ENCODE results near the gene CCDC97.

DNA sequence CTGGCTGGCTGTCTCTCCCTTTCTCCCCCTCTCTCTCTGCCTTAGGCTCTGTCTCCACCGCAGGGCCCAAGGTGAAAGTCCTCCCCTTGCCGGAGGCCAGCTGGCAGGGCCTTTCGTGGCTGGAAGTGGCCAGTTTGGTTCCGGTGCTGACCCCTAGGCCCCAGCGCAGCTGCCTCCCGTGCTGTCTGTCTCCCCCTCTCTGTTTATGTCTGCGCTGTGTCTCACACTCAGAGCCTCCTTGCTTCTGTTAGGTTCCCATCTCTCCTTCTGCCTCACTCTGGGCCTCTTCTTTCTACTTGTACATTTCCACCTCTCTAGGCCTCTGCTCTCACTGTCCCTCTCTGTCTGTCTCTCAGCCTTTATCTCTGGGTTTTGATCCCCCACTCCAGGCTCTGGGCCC lies 13.1 kb downstream of the CCDC97 start:
- TF ChIP-seq POLR2A (IDR thresholded peaks at IDR 0.05), result no peak
- TF ChIP-seq, protein P1, sequence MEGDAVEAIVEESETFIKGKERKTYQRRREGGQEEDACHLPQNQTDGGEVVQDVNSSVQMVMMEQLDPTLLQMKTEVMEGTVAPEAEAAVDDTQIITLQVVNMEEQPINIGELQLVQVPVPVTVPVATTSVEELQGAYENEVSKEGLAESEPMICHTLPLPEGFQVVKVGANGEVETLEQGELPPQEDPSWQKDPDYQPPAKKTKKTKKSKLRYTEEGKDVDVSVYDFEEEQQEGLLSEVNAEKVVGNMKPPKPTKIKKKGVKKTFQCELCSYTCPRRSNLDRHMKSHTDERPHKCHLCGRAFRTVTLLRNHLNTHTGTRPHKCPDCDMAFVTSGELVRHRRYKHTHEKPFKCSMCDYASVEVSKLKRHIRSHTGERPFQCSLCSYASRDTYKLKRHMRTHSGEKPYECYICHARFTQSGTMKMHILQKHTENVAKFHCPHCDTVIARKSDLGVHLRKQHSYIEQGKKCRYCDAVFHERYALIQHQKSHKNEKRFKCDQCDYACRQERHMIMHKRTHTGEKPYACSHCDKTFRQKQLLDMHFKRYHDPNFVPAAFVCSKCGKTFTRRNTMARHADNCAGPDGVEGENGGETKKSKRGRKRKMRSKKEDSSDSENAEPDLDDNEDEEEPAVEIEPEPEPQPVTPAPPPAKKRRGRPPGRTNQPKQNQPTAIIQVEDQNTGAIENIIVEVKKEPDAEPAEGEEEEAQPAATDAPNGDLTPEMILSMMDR (IDR thresholded peaks at IDR 0.05), result no peak

Data from lower leg skin (tissue), 3 donors.